SU-DHL-6 (cell line): ENCODE measurements around the gene CELF3.

Experiments used
- H2AFZ ChIP-seq: fragments of 200-600 bp; sonication (generic); 2 replicates; pipeline ENCODE4 v1.6.1; 2014; ENCODE audit warnings: low read depth, mild to moderate bottlenecking, moderate library complexity, mixed read lengths, antibody characterized with exemption, low read length; ENCODE audit not compliant: severe bottlenecking
- H3F3A ChIP-seq: fragments of 200-600 bp; shearing (Covaris generic); 2 replicates; pipeline ENCODE4 v1.6.0; 2016; ENCODE audit warnings: antibody characterized with exemption, mild to moderate bottlenecking; ENCODE audit not compliant: insufficient read depth
- H3K27ac ChIP-seq: fragments of 200-600 bp; sonication (generic); 2 replicates; pipeline ENCODE4 v1.5.1; 2016; ENCODE audit warnings: low read depth, mild to moderate bottlenecking, low read length, moderate library complexity, mixed read lengths
- H3K27me3 ChIP-seq: fragments of 200-600 bp; sonication (generic), shearing (Covaris generic); 2 replicates; pipeline ENCODE4 v1.6.0; 2014; ENCODE audit warnings: mild to moderate bottlenecking, low read length
- H3K36me3 ChIP-seq: fragments of 200-600 bp; sonication (generic); 2 replicates; pipeline ENCODE4 v1.6.1; 2014; ENCODE audit warnings: mild to moderate bottlenecking, low read length, mixed read lengths
- H3K4me2 ChIP-seq: fragments of 300-600, 200-600 bp; shearing (Covaris generic), sonication (generic); 2 replicates; pipeline ENCODE4 v1.6.0; 2014; ENCODE audit warnings: low read length, low read depth, mild to moderate bottlenecking; ENCODE audit not compliant: poor library complexity, severe bottlenecking
- H3K4me3 ChIP-seq: fragments of 200-600 bp; sonication (generic); 2 replicates; pipeline ENCODE4 v1.5.1; 2014; ENCODE audit warnings: antibody characterized with exemption, low read length, mild to moderate bottlenecking, mixed read lengths; ENCODE audit not compliant: insufficient read depth, poor library complexity, severe bottlenecking
- H3K79me2 ChIP-seq: fragments of 200-600 bp; sonication (generic); 2 replicates; pipeline ENCODE4 v1.6.1; 2014; ENCODE audit warnings: mild to moderate bottlenecking, low read length, moderate library complexity; ENCODE audit not compliant: insufficient read depth
- H3K9ac ChIP-seq: fragments of 200-600 bp; sonication (generic); 2 replicates; pipeline ENCODE4 v1.7.0; 2014; ENCODE audit warnings: mild to moderate bottlenecking, low read length
- H3K9me2 ChIP-seq: fragments of 200-600 bp; sonication (generic); replicated peaks from 2 replicates; pipeline ENCODE4 v1.6.1; 2014; ENCODE audit warnings: low read length; ENCODE audit not compliant: insufficient read depth
- H3K9me3 ChIP-seq: fragments of 200-600 bp; sonication (generic); 2 replicates; pipeline ENCODE4 v1.6.1; 2014; ENCODE audit warnings: low read length, mixed read lengths; ENCODE audit not compliant: insufficient read depth
- H4K20me1 ChIP-seq: fragments of 200-600 bp; sonication (generic); 2 replicates; pipeline ENCODE4 v1.6.1; 2014; ENCODE audit warnings: low read depth, mild to moderate bottlenecking, antibody characterized with exemption, low read length, moderate library complexity, mixed read lengths
- CTCF ChIP-seq: fragments of 200-600 bp; sonication (generic); IDR thresholded peaks from one replicate; pipeline ENCODE4 v1.5.1; 2017; ENCODE audit warnings: antibody characterized with exemption, mild to moderate bottlenecking, low read length, moderate library complexity; ENCODE audit not compliant: insufficient read depth, poor library complexity, severe bottlenecking
- EZH2phosphoT487 ChIP-seq: fragments of 200-600 bp; sonication (generic), shearing (Covaris generic); conservative IDR thresholded peaks from 2 replicates; pipeline ENCODE4 v1.6.1; 2018; ENCODE audit warnings: mild to moderate bottlenecking, antibody characterized with exemption, low read length, moderate library complexity, mixed read lengths

Gene CELF3

GRCh38 chr1:151706464-151707415, 9.9 kb downstream of the CELF3 start:
- no peak for TF ChIP-seq CTCF
- TF ChIP-seq EZH2phosphoT487: no peak
- Histone ChIP-seq H4K20me1 (no peaks in the 10 kb centered on the region), H3K27me3 (no peaks in the 10 kb centered on the region), H3K27ac (no peak overlapping the region), H3F3A (no peaks in the 10 kb centered on the region), H3K9me3 (no peaks in the 10 kb centered on the region), H3K79me2 (no peaks in the 10 kb centered on the region), H3K9me2 (no peaks in the 10 kb centered on the region), H3K36me3 (no peaks in the 10 kb centered on the region), H3K4me2 (no peak overlapping the region), H2AFZ (no peak overlapping the region), H3K4me3 (no peak overlapping the region), H3K9ac (no peak overlapping the region)

- no peaks in the 10 kb centered on the region for H4K20me1 ChIP-seq
- H3K79me2 ChIP-seq: no peaks in the 10 kb centered on the region
- no peaks in the 10 kb centered on the region for H3F3A ChIP-seq
- H3K4me2 ChIP-seq: no peak overlapping the region
- no peak overlapping the region for H3K9ac ChIP-seq
- no peak for TF ChIP-seq EZH2phosphoT487
- TF ChIP-seq CTCF: no peak
- H3K27me3 ChIP-seq: no peaks in the 10 kb centered on the region
- no peak overlapping the region for H2AFZ ChIP-seq
- H3K27ac ChIP-seq: no peak overlapping the region
- no peaks in the 10 kb centered on the region for H3K36me3 ChIP-seq
- H3K9me3 ChIP-seq: no peaks in the 10 kb centered on the region
- H3K4me3 ChIP-seq: no peak overlapping the region
- no peaks in the 10 kb centered on the region for H3K9me2 ChIP-seq
These were observed 10.7 kb downstream of the CELF3 start for GRCh38 chr1:151705753-151706463.

GRCh38 chr1:151705146-151705545, 11.5 kb downstream of the CELF3 start:
- Histone ChIP-seq H3K27ac (no peak overlapping the region), H3K36me3 (no peaks in the 10 kb centered on the region), H3K9ac (no peak overlapping the region), H3K4me3 (no peak overlapping the region), H3F3A (no peaks in the 10 kb centered on the region), H3K9me2 (no peaks in the 10 kb centered on the region), H3K79me2 (no peaks in the 10 kb centered on the region), H3K4me2 (no peak overlapping the region), H3K9me3 (no peaks in the 10 kb centered on the region), H3K27me3 (no peaks in the 10 kb centered on the region), H4K20me1 (no peaks in the 10 kb centered on the region), H2AFZ (no peak overlapping the region)
- TF ChIP-seq EZH2phosphoT487 (no peak), CTCF (no peak)
